HG02852 (cell line): Measurements from ENCODE around the gene UBE3D.

Source experiments
- ATAC-seq: cut with Tn5 transposase; IDR thresholded peaks from one replicate; pipeline ENCODE4 v1.9.1; 2021; ENCODE audit warnings: mild to moderate bottlenecking, moderate library complexity; ENCODE audit not compliant: unreplicated experiment

UBE3D gene

GRCh38 chr6:83065511-83066192 is at the start of gene UBE3D:
TSS of gene UBE3D (minus strand) at chr6:83065841. CDS start at chr6:83065718, 123 bp downstream.
- peak; percentile 57 for ATAC-seq

GRCh38 chr6:83114164-83114563 is 48.5 kb upstream of the UBE3D start:
- ATAC-seq = no peak

- no peak for ATAC-seq
Measured at GRCh38 chr6:83113258-83113657, 47.6 kb upstream of the UBE3D start.

- no peak for ATAC-seq
Measured at GRCh38 chr6:83108378-83108777, 42.7 kb upstream of the UBE3D start.

- ATAC-seq = no peak
Measured at GRCh38 chr6:83098589-83098988, 32.9 kb upstream of the UBE3D start.

GRCh38 chr6:83097675-83098074 is 32.0 kb upstream of the UBE3D start:
- ATAC-seq = no peak

GRCh38 chr6:83097204-83097603 is 31.6 kb upstream of the UBE3D start:
- no peak for ATAC-seq

- ATAC-seq = no peak
Measured at GRCh38 chr6:83096791-83097190, 31.1 kb upstream of the UBE3D start.

- ATAC-seq = no peak
Measured at GRCh38 chr6:83092756-83093399, 27.2 kb upstream of the UBE3D start.

- ATAC-seq = peak; percentile 98
Measured at GRCh38 chr6:83086751-83087150, 21.1 kb upstream of the UBE3D start.

GRCh38 chr6:83083476-83083875 is 17.8 kb upstream of the UBE3D start:
- ATAC-seq = no peak

GRCh38 chr6:83073615-83074014 is 8.0 kb upstream of the UBE3D start:
- no peak for ATAC-seq

GRCh38 chr6:83072726-83073125 is 7.1 kb upstream of the UBE3D start:
- no peak for ATAC-seq

GRCh38 chr6:83071707-83072106 is 6.1 kb upstream of the UBE3D start:
- no peak for ATAC-seq

- ATAC-seq = peak; percentile 43
Measured at GRCh38 chr6:83071023-83071422, 5.4 kb upstream of the UBE3D start.

- ATAC-seq = no peak
Measured at GRCh38 chr6:83069633-83070032, 4.0 kb upstream of the UBE3D start.

GRCh38 chr6:83068616-83069015 is 3.0 kb upstream of the UBE3D start:
- ATAC-seq = no peak

- peak; percentile 82 for ATAC-seq
Measured at GRCh38 chr6:83067448-83068439, 2.1 kb upstream of the UBE3D start, which contains the start of gene DOP1A. TSS of gene DOP1A (plus strand) at chr6:83067671. CDS start at chr6:83096978, 29,307 bp downstream.

- no peak for ATAC-seq
Measured at GRCh38 chr6:83062225-83062624, 3.4 kb downstream of the UBE3D start.

- ATAC-seq = no peak
Measured at GRCh38 chr6:83061190-83061589, 4.5 kb downstream of the UBE3D start.

- peak; percentile 84 for ATAC-seq
Measured at GRCh38 chr6:83057705-83058321, 7.8 kb downstream of the UBE3D start.
